Astrocyte (in vitro differentiated cells and primary cell): ENCODE data around the gene ARL5A.

Experiments used
- EZH2 ChIP-seq: IDR thresholded peaks from 2 replicates; pipeline ENCODE4 v1.6.1; 2012; ENCODE audit warnings: mild to moderate bottlenecking, low read length, inconsistent platforms; ENCODE audit not compliant: insufficient read depth
- TF ChIP-seq, protein P1 (sequence below): IDR thresholded peaks from 2 replicates; pipeline ENCODE4 v1.5.1; 2011; ENCODE audit warnings: low read depth, mild to moderate bottlenecking, inconsistent platforms, low read length, moderate library complexity; ENCODE audit not compliant: insufficient read depth

GRCh38 chr2:151833984-151834383, 5.8 kb upstream of the ARL5A start:
- TF ChIP-seq, protein P1, sequence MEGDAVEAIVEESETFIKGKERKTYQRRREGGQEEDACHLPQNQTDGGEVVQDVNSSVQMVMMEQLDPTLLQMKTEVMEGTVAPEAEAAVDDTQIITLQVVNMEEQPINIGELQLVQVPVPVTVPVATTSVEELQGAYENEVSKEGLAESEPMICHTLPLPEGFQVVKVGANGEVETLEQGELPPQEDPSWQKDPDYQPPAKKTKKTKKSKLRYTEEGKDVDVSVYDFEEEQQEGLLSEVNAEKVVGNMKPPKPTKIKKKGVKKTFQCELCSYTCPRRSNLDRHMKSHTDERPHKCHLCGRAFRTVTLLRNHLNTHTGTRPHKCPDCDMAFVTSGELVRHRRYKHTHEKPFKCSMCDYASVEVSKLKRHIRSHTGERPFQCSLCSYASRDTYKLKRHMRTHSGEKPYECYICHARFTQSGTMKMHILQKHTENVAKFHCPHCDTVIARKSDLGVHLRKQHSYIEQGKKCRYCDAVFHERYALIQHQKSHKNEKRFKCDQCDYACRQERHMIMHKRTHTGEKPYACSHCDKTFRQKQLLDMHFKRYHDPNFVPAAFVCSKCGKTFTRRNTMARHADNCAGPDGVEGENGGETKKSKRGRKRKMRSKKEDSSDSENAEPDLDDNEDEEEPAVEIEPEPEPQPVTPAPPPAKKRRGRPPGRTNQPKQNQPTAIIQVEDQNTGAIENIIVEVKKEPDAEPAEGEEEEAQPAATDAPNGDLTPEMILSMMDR = no peak
- no peak for TF ChIP-seq EZH2
